Urothelium cell line (cell line): ENCODE results near the gene RABGGTA.
"Not testable (repeated sequence)": the region's sequence is repeated elsewhere in the genome, so short reads cannot be mapped to it uniquely, and the experiment has no call there.

ENCODE experiments used
- DNase-seq: peaks from one replicate; pipeline ENCODE4 v3.0.0; 2011; ENCODE audit warnings: low spot score, mixed read lengths
- FAIRE-seq: peaks from 2 replicates; lab custom pipeline; 2011; peaks lifted over from hg19 to GRCh38; lab: Jason Lieb, UNC

RABGGTA gene

GRCh38 chr14:24245350-24245749 lies 26.0 kb downstream of the RABGGTA start:
- not testable (repeated sequence) for FAIRE-seq, DNase-seq

- DNase-seq: peak; percentile 27
- FAIRE-seq: no peak
Measured at GRCh38 chr14:24243336-24243836, 28.0 kb downstream of the RABGGTA start.

GRCh38 chr14:24241829-24242443 lies 29.5 kb downstream of the RABGGTA start:
- FAIRE-seq (no peak), DNase-seq (peak; percentile 97)

- DNase-seq (no peak), FAIRE-seq (no peak)
Measured at GRCh38 chr14:24240110-24240918, 31.1 kb downstream of the RABGGTA start.

GRCh38 chr14:24238527-24239037 lies 32.8 kb downstream of the RABGGTA start:
- DNase-seq: no peak
- FAIRE-seq: no peak

GRCh38 chr14:24238123-24238522 lies 33.3 kb downstream of the RABGGTA start:
- DNase-seq (no peak), FAIRE-seq (no peak)

- DNase-seq: no peak
- FAIRE-seq: no peak
Measured at GRCh38 chr14:24237463-24237955, 33.9 kb downstream of the RABGGTA start.

- no peak for FAIRE-seq
- DNase-seq: no peak
Measured at GRCh38 chr14:24236689-24237462, 34.5 kb downstream of the RABGGTA start.

GRCh38 chr14:24235804-24236688 lies 35.4 kb downstream of the RABGGTA start:
- DNase-seq (no peak), FAIRE-seq (no peak)

GRCh38 chr14:24234095-24235005 lies 37.0 kb downstream of the RABGGTA start:
- no peak for DNase-seq
- FAIRE-seq: no peak

GRCh38 chr14:24233538-24233866 lies 37.9 kb downstream of the RABGGTA start:
- FAIRE-seq: no peak
- DNase-seq: no peak

- DNase-seq: peak; percentile 73
- FAIRE-seq: no peak
Measured at GRCh38 chr14:24232645-24233537, 38.5 kb downstream of the RABGGTA start, which contains the start of gene GMPR2. Gene GMPR2 (plus strand): TSS chr14:24232929. CDS start chr14:24233254, 325 bp downstream.

- peak; percentile 90 for DNase-seq
- FAIRE-seq: no peak
Measured at GRCh38 chr14:24232121-24232644, 39.2 kb downstream of the RABGGTA start, which contains the start of gene NEDD8. Gene NEDD8 (minus strand): TSS chr14:24232367. CDS start chr14:24232267, 100 bp downstream.

- FAIRE-seq: no peak
Measured at GRCh38 chr14:24231263-24232120, 39.9 kb downstream of the RABGGTA start.

GRCh38 chr14:24228902-24229301 lies 42.5 kb downstream of the RABGGTA start:
- DNase-seq: no peak
- FAIRE-seq: no peak

More at GRCh38 chr14:24231263-24232120, 39.9 kb downstream of the RABGGTA start:
- no peak for DNase-seq

- DNase-seq (no peak), FAIRE-seq (no peak)
Measured at GRCh38 chr14:24226473-24226872, 44.9 kb downstream of the RABGGTA start.
